DMS 273 (cell line): Measurements from ENCODE around the gene TGFBR3L.
A peak's percentile ranks its signal among the peaks of the same experiment; 100 is the strongest.
"Not testable (repeated sequence)": the region's sequence is repeated elsewhere in the genome, so short reads cannot be mapped to it uniquely, and the experiment has no call there.

Experiments
- DNase-seq: peaks from one replicate; lab custom pipeline; 2025; ENCODE audit not compliant: unreplicated experiment; lab: John Stamatoyannopoulos, UW

TGFBR3L gene

GRCh38 chr19:7879111-7879807 lies 35.4 kb upstream of the TGFBR3L start:
- peak; percentile 80 for DNase-seq

- DNase-seq = peak; percentile 93
Observed at GRCh38 chr19:7879836-7880235, 34.8 kb upstream of the TGFBR3L start.

- no peak for DNase-seq
Observed at GRCh38 chr19:7881910-7882309, 32.7 kb upstream of the TGFBR3L start.

GRCh38 chr19:7883105-7883504 lies 31.5 kb upstream of the TGFBR3L start:
- no peak for DNase-seq

GRCh38 chr19:7883796-7884570 lies 30.6 kb upstream of the TGFBR3L start:
- DNase-seq = no peak

GRCh38 chr19:7885818-7886217 lies 28.8 kb upstream of the TGFBR3L start:
- no peak for DNase-seq

- no peak for DNase-seq
Observed at GRCh38 chr19:7887408-7888144, 27.1 kb upstream of the TGFBR3L start.

- DNase-seq = peak; percentile 67
Observed at GRCh38 chr19:7888145-7888825, 26.3 kb upstream of the TGFBR3L start, which contains the start of gene LRRC8E. Gene LRRC8E, plus strand, starts transcription at chr19:7888510. Its CDS starts 7,094 bp downstream, at chr19:7895604.

GRCh38 chr19:7888826-7889217 lies 25.8 kb upstream of the TGFBR3L start:
- DNase-seq = no peak

GRCh38 chr19:7893362-7894101 lies 21.1 kb upstream of the TGFBR3L start:
- DNase-seq = not testable (repeated sequence)

- peak; percentile 35 for DNase-seq
Observed at GRCh38 chr19:7894612-7895309, 19.9 kb upstream of the TGFBR3L start.

- DNase-seq = no peak
Observed at GRCh38 chr19:7895565-7895964, 19.1 kb upstream of the TGFBR3L start.

- DNase-seq = no peak
Observed at GRCh38 chr19:7897292-7897691, 17.3 kb upstream of the TGFBR3L start.

GRCh38 chr19:7898967-7899366 lies 15.7 kb upstream of the TGFBR3L start:
- DNase-seq = no peak

- DNase-seq = no peak
Observed at GRCh38 chr19:7899751-7900378, 14.8 kb upstream of the TGFBR3L start.

- no peak for DNase-seq
Observed at GRCh38 chr19:7900401-7900870, 14.2 kb upstream of the TGFBR3L start.

- DNase-seq = no peak
Observed at GRCh38 chr19:7900931-7901330, 13.7 kb upstream of the TGFBR3L start.

GRCh38 chr19:7901337-7901736 lies 13.3 kb upstream of the TGFBR3L start:
- DNase-seq = no peak

GRCh38 chr19:7902796-7903243 lies 11.8 kb upstream of the TGFBR3L start:
- peak; percentile 54 for DNase-seq
